ENCODE results near the gene PRKAG1.

The PRKAG1 gene

GRCh38 chr12:48994224-48995085, 24.1 kb downstream of the PRKAG1 start:
- TF ChIP-seq CTCF (IDR thresholded peaks at IDR 0.05; ENCODE audit: borderline replicate concordance, control extremely low read depth, extremely low read depth, insufficient read depth, missing control alignments), result no peak
- DNase-seq (ENCODE audit: low spot score), result no peak
- in situ Hi-C loops (cut with MboI; ENCODE audit: low sequenced_read_pairs, unreplicated experiment), result no loop called here

DNA sequence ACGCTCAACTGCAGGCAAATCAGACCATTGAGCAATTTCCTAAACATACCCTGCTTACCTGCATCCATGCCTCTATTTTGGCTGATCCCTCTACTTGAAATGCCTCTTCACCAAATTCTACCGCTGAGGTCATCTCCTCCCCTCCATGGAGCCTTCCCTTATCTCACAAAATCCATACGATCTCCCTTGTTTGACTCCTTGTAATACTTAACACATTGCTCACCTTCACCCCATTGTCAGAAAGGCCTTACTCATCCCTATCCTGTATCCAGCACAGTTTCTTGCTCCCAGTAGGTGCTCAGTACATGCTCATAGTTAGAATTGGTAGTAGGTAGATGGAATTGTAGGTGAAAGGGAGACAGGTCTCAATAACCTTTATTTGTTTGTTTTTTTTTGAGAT, 24.8 kb downstream of the PRKAG1 start:
- TF ChIP-seq CTCF (IDR thresholded peaks at IDR 0.05; ENCODE audit: borderline replicate concordance, control extremely low read depth, extremely low read depth, insufficient read depth, missing control alignments), result no peak
- in situ Hi-C loops (cut with MboI; ENCODE audit: low sequenced_read_pairs, unreplicated experiment), result no loop called here
- DNase-seq (ENCODE audit: low spot score), result no peak

- in situ Hi-C loops (cut with MboI; ENCODE audit: low sequenced_read_pairs, unreplicated experiment), result no loop called here
- no peak for DNase-seq (ENCODE audit: low spot score)
- no peak for TF ChIP-seq CTCF (IDR thresholded peaks at IDR 0.05; ENCODE audit: borderline replicate concordance, control extremely low read depth, extremely low read depth, insufficient read depth, missing control alignments)
These were observed 27.1 kb downstream of the PRKAG1 start for GRCh38 chr12:48991247-48992050.

- in situ Hi-C loops (cut with MboI; ENCODE audit: low sequenced_read_pairs, unreplicated experiment), result no loop called here
- no peak for DNase-seq (ENCODE audit: low spot score)
- TF ChIP-seq CTCF (IDR thresholded peaks at IDR 0.05; ENCODE audit: borderline replicate concordance, control extremely low read depth, extremely low read depth, insufficient read depth, missing control alignments), result no peak
These were observed 28.0 kb downstream of the PRKAG1 start for GRCh38 chr12:48990552-48990951.

DNA sequence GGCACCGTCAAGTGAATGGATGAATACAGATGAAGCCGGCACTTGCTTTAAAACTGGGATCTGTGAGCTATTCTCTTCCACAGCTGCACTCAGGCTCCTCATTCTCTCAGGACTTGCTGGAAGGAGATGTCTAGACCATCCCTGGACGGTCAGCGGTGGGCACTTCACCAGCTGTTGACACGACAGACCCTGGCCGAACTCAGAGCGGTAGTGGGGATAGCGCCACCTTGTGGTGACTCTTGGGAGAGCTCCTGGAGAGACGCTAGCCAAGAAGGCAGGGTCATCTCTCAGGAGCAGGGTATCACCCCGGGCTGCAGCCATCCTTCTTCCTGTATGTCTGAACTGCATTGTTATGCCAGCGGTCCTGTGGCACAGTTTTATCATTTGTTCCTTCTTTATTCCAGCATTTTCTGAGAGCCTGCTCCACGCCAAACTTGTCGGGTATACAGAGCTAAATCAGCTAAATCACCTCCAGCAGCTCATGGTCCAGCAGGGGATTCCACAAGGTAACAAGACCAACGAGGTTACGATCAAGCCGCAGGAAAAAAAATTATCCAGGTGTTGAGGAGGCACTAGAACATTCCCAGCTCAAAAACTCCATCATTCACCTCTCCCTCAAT, 30.4 kb downstream of the PRKAG1 start:
- DNase-seq (ENCODE audit: low spot score), result peak; percentile 80
- in situ Hi-C loops (cut with MboI; ENCODE audit: low sequenced_read_pairs, unreplicated experiment), result no loop called here
- peak; percentile 94 for TF ChIP-seq CTCF (IDR thresholded peaks at IDR 0.05; ENCODE audit: borderline replicate concordance, control extremely low read depth, extremely low read depth, insufficient read depth, missing control alignments)

DNA sequence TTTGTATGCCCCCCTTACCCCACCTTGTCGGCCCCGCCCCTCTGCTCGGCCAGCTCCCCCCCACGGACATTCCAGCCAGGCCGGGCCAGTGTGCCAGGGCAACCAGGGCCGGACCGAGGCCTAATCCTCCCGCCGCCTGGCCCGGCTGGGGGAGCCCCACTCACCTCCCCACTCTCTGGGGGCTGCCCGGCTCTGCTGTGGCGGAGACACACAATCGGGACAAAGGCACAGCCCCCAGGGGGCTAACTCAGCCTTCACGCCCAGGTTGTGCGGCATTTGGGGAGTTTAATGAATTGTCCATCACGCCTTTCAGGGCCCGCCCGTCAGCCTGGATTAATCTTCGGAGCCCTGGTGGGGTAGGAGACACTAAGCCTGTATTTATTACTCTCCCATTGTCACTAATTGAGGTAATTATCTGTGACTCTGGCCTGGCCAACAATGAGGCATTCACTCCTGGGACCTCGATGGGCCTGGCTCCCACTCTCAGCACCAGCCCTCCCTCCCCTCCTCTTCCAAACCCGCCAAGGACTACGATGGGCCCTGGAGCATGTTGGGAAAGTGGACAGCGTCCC, 31.8 kb downstream of the PRKAG1 start:
- no peak for DNase-seq (ENCODE audit: low spot score)
- in situ Hi-C loops (cut with MboI; ENCODE audit: low sequenced_read_pairs, unreplicated experiment), result no loop called here
- TF ChIP-seq CTCF (IDR thresholded peaks at IDR 0.05; ENCODE audit: borderline replicate concordance, control extremely low read depth, extremely low read depth, insufficient read depth, missing control alignments), result no peak
